Measurements from ENCODE around the gene RANBP1. TPM values are rescaled to one million over a fixed set of nuclear protein-coding genes. Genes with fewer than 3 reads are reported as not detected.

Gene RANBP1
- total RNA-seq, 1 experiment from 2014 or later = 509 TPM

- ChIA-PET POLR2A (ENCODE audit: low non-redundant PET) (no interaction called here), CTCF (no interaction called here)
- intact Hi-C loops (cut with micrococcal nuclease; ENCODE audit: unreplicated experiment) = no loop called here
- Histone ChIP-seq H3K36me3 (ENCODE audit: insufficient read depth, low read length, poor library complexity, severe bottlenecking) (no peaks in the 10 kb centered on the region), H3K27me3 (replicated peaks; ENCODE audit: insufficient read depth, low read depth, low read length, poor library complexity) (no peaks in the 10 kb centered on the region), H3K27ac (ENCODE audit: low read depth, low read length, poor library complexity, severe bottlenecking) (no peak overlapping the region), H3K4me3 (ENCODE audit: low read depth, low read length, poor library complexity, severe bottlenecking) (no peak overlapping the region), H3K9me3 (ENCODE audit: low read depth, low read length, poor library complexity, severe bottlenecking) (no peaks in the 10 kb centered on the region), H3K4me1 (ENCODE audit: insufficient read depth, low read length, poor library complexity, severe bottlenecking) (no peaks in the 10 kb centered on the region)
- BruUV-seq (replicated peaks) = no TSS peak
- DNase-seq (ENCODE audit: low spot score) = no peak
- TF ChIP-seq EZH2 (IDR thresholded peaks at IDR 0.05; ENCODE audit: borderline replicate concordance, low read depth, low read length, poor library complexity, severe bottlenecking) = no peak
- TF ChIP-seq, protein P1, sequence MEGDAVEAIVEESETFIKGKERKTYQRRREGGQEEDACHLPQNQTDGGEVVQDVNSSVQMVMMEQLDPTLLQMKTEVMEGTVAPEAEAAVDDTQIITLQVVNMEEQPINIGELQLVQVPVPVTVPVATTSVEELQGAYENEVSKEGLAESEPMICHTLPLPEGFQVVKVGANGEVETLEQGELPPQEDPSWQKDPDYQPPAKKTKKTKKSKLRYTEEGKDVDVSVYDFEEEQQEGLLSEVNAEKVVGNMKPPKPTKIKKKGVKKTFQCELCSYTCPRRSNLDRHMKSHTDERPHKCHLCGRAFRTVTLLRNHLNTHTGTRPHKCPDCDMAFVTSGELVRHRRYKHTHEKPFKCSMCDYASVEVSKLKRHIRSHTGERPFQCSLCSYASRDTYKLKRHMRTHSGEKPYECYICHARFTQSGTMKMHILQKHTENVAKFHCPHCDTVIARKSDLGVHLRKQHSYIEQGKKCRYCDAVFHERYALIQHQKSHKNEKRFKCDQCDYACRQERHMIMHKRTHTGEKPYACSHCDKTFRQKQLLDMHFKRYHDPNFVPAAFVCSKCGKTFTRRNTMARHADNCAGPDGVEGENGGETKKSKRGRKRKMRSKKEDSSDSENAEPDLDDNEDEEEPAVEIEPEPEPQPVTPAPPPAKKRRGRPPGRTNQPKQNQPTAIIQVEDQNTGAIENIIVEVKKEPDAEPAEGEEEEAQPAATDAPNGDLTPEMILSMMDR (conservative IDR thresholded peaks at IDR 0.05; ENCODE audit: low read depth, low read length) = no peak
Observed at GRCh38 chr22:20136603-20136873, 20.6 kb downstream of the RANBP1 start.

GRCh38 chr22:20137113-20137512 is 21.2 kb downstream of the RANBP1 start:
- no peaks in the 10 kb centered on the region for H3K9me3 ChIP-seq (ENCODE audit: low read depth, low read length, poor library complexity, severe bottlenecking)
- no peak for DNase-seq (ENCODE audit: low spot score)
- H3K27me3 ChIP-seq (replicated peaks; ENCODE audit: insufficient read depth, low read depth, low read length, poor library complexity) = no peaks in the 10 kb centered on the region
- H3K27ac ChIP-seq (ENCODE audit: low read depth, low read length, poor library complexity, severe bottlenecking) = no peak overlapping the region
- no TSS peak for BruUV-seq (replicated peaks)
- no peak overlapping the region for H3K4me3 ChIP-seq (ENCODE audit: low read depth, low read length, poor library complexity, severe bottlenecking)
- CTCF ChIA-PET = no interaction called here
- H3K36me3 ChIP-seq (ENCODE audit: insufficient read depth, low read length, poor library complexity, severe bottlenecking) = no peaks in the 10 kb centered on the region
- intact Hi-C loops (cut with micrococcal nuclease; ENCODE audit: unreplicated experiment) = no loop called here
- POLR2A ChIA-PET (ENCODE audit: low non-redundant PET) = no interaction called here
- H3K4me1 ChIP-seq (ENCODE audit: insufficient read depth, low read length, poor library complexity, severe bottlenecking) = no peaks in the 10 kb centered on the region
- TF ChIP-seq, protein P1 (conservative IDR thresholded peaks at IDR 0.05; ENCODE audit: low read depth, low read length) = no peak
- no peak for TF ChIP-seq EZH2 (IDR thresholded peaks at IDR 0.05; ENCODE audit: borderline replicate concordance, low read depth, low read length, poor library complexity, severe bottlenecking)

DNA sequence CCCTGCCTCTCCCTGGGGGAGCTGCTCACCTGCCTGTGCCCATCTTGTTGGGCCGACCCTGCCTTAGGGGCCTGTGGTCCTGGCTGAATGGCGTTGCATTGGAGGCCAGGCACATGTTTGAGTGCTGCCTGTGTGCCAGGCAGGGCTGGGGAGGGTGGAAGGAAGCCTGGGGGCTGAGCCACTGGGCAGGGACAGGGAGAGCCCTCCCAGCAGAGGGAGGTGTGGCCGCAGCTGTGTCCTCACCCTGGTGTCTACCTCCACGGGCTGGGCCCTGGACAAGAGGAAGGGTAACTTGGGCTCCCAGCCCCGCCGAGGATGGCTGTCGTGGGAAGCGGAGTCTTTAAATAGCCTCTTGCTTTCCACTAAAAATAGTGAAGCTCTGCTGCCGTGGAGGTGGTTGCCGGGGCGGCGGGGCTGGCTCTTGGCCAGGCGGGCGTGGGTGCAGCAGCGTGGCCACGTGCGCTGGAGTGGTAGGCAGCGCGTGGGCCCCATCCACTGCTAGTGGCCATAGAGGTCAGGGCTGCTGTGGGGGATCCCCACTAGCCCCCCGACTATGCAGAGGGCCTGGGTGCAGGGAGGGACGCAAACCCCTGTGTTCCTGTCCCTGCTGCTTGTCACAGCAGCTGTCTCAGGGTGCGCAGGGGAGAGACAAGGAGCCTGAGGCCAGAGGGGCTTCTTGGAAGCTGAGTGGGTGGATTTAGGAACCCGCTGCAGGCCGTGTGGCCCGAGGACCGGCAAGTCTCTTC is 21.9 kb downstream of the RANBP1 start:
- ChIA-PET CTCF (no interaction called here), POLR2A (ENCODE audit: low non-redundant PET) (no interaction called here)
- TF ChIP-seq EZH2 (IDR thresholded peaks at IDR 0.05; ENCODE audit: borderline replicate concordance, low read depth, low read length, poor library complexity, severe bottlenecking) = no peak
- TF ChIP-seq, protein P1 (conservative IDR thresholded peaks at IDR 0.05; ENCODE audit: low read depth, low read length) = no peak
- Histone ChIP-seq H3K4me1 (ENCODE audit: insufficient read depth, low read length, poor library complexity, severe bottlenecking) (no peaks in the 10 kb centered on the region), H3K36me3 (ENCODE audit: insufficient read depth, low read length, poor library complexity, severe bottlenecking) (no peaks in the 10 kb centered on the region), H3K27me3 (replicated peaks; ENCODE audit: insufficient read depth, low read depth, low read length, poor library complexity) (no peaks in the 10 kb centered on the region), H3K4me3 (ENCODE audit: low read depth, low read length, poor library complexity, severe bottlenecking) (no peak overlapping the region), H3K9me3 (ENCODE audit: low read depth, low read length, poor library complexity, severe bottlenecking) (no peaks in the 10 kb centered on the region), H3K27ac (ENCODE audit: low read depth, low read length, poor library complexity, severe bottlenecking) (no peak overlapping the region)
- DNase-seq (ENCODE audit: low spot score) = no peak
- intact Hi-C loops (cut with micrococcal nuclease; ENCODE audit: unreplicated experiment) = no loop called here
- BruUV-seq (replicated peaks) = no TSS peak

Data from A673 (cell line).